OCI-LY1 (cell line): ENCODE results near the gene SPATA13.

Experiments used
- H2AFZ ChIP-seq: fragments of 200-600 bp; sonication (generic), shearing (Covaris generic); 2 replicates; pipeline ENCODE4 v1.6.0; 2014; ENCODE audit warnings: antibody characterized with exemption, mild to moderate bottlenecking, low read length
- H3F3A ChIP-seq: fragments of 200-600 bp; sonication (generic), shearing (Covaris generic); 2 replicates; pipeline ENCODE4 v1.6.0; 2014; ENCODE audit warnings: mild to moderate bottlenecking, antibody characterized with exemption, low read length, moderate library complexity; ENCODE audit not compliant: insufficient read depth
- H3K27ac ChIP-seq: fragments of 200-600 bp; sonication (generic); 2 replicates; pipeline ENCODE4 v1.5.1; 2014; ENCODE audit warnings: low read length, mixed run types, mild to moderate bottlenecking, low read depth; ENCODE audit not compliant: poor library complexity, severe bottlenecking
- H3K27me3 ChIP-seq: fragments of 200-600 bp; sonication (generic); 2 replicates; pipeline ENCODE4 v1.6.0; 2014; ENCODE audit warnings: antibody characterized with exemption, mild to moderate bottlenecking, low read length, moderate library complexity; ENCODE audit not compliant: insufficient read depth
- H3K36me3 ChIP-seq: fragments of 200-600 bp; sonication (generic); 2 replicates; pipeline ENCODE4 v1.6.1; 2014; ENCODE audit warnings: mild to moderate bottlenecking, antibody characterized with exemption, low read length, moderate library complexity, mixed read lengths; ENCODE audit not compliant: insufficient read depth
- H3K4me1 ChIP-seq: fragments of 200-600 bp; sonication (generic); 2 replicates; pipeline ENCODE4 v1.5.1; 2014; ENCODE audit warnings: mild to moderate bottlenecking, low read length, moderate library complexity; ENCODE audit not compliant: insufficient read depth, severe bottlenecking
- H3K4me2 ChIP-seq: fragments of 200-600 bp; sonication (generic), shearing (Covaris generic); 2 replicates; pipeline ENCODE4 v1.6.1; 2014; ENCODE audit warnings: low read length
- H3K4me3 ChIP-seq: fragments of 200-600 bp; sonication (generic); 2 replicates; pipeline ENCODE4 v1.5.1; 2014; ENCODE audit warnings: low read length, low read depth, mild to moderate bottlenecking, mixed read lengths; ENCODE audit not compliant: poor library complexity, severe bottlenecking
- H3K79me2 ChIP-seq: fragments of 200-600 bp; shearing (Covaris generic); 2 replicates; pipeline ENCODE4 v1.6.1; 2016; ENCODE audit warnings: mixed run types, low read length, mixed read lengths; ENCODE audit not compliant: insufficient read depth
- H3K9ac ChIP-seq: fragments of 200-600 bp; sonication (generic), shearing (Covaris generic); 2 replicates; pipeline ENCODE4 v1.6.1; 2014; ENCODE audit warnings: mild to moderate bottlenecking, low read length, mixed read lengths
- H3K9me2 ChIP-seq: fragments of 200-600 bp; sonication (generic), shearing (Covaris generic); 2 replicates; pipeline ENCODE4 v1.6.1; 2014; ENCODE audit warnings: low read depth, mild to moderate bottlenecking, low read length, mixed read lengths
- H3K9me3 ChIP-seq: fragments of 200-600 bp; shearing (Covaris generic); 2 replicates; pipeline ENCODE4 v1.6.1; 2014; ENCODE audit warnings: low read length, mixed read lengths
- H4K20me1 ChIP-seq: fragments of 200-600 bp; sonication (generic), shearing (Covaris generic); 2 replicates; pipeline ENCODE4 v1.6.0; 2016; ENCODE audit warnings: mild to moderate bottlenecking, low read length; ENCODE audit not compliant: insufficient read depth
- CTCF ChIP-seq: fragments of 200-600 bp; sonication (generic), shearing (Covaris generic); IDR thresholded peaks from 2 replicates; pipeline ENCODE4 v1.5.1; 2017; ENCODE audit warnings: mild to moderate bottlenecking, antibody characterized with exemption, low read length, moderate library complexity, mixed read lengths
- EZH2 ChIP-seq: fragments of 200-600 bp; sonication (generic), shearing (Covaris generic); IDR thresholded peaks from 2 replicates; pipeline ENCODE4 v1.8.0; 2017; ENCODE audit warnings: borderline replicate concordance, mixed run types, mild to moderate bottlenecking, antibody characterized with exemption, low read length, moderate library complexity, mixed read lengths

The SPATA13 gene

GRCh38 chr13:24276861-24277260 is 116.3 kb downstream of the SPATA13 start:
- Histone ChIP-seq H2AFZ (no peak overlapping the region), H3K9ac (no peak overlapping the region), H3K4me1 (no peaks in the 10 kb centered on the region), H3K36me3 (no peaks in the 10 kb centered on the region), H3K9me2 (no peaks in the 10 kb centered on the region), H3K27me3 (no peaks in the 10 kb centered on the region), H4K20me1 (no peaks in the 10 kb centered on the region), H3K4me2 (no peak overlapping the region), H3K4me3 (no peak overlapping the region), H3K79me2 (no peaks in the 10 kb centered on the region), H3K9me3 (no peaks in the 10 kb centered on the region), H3F3A (no peaks in the 10 kb centered on the region), H3K27ac (no peak overlapping the region)
- TF ChIP-seq CTCF, result no peak
- no peak for TF ChIP-seq EZH2

GRCh38 chr13:24277761-24278160 is 117.2 kb downstream of the SPATA13 start:
- no peaks in the 10 kb centered on the region for H4K20me1 ChIP-seq
- no peaks in the 10 kb centered on the region for H3K79me2 ChIP-seq
- H2AFZ ChIP-seq, result no peak overlapping the region
- no peaks in the 10 kb centered on the region for H3K36me3 ChIP-seq
- H3F3A ChIP-seq, result no peaks in the 10 kb centered on the region
- no peaks in the 10 kb centered on the region for H3K27me3 ChIP-seq
- H3K4me3 ChIP-seq, result no peak overlapping the region
- no peak overlapping the region for H3K27ac ChIP-seq
- H3K4me1 ChIP-seq, result no peaks in the 10 kb centered on the region
- H3K9me3 ChIP-seq, result no peaks in the 10 kb centered on the region
- no peaks in the 10 kb centered on the region for H3K9me2 ChIP-seq
- H3K4me2 ChIP-seq, result no peak overlapping the region
- TF ChIP-seq CTCF (no peak), EZH2 (no peak)
- no peak overlapping the region for H3K9ac ChIP-seq

DNA sequence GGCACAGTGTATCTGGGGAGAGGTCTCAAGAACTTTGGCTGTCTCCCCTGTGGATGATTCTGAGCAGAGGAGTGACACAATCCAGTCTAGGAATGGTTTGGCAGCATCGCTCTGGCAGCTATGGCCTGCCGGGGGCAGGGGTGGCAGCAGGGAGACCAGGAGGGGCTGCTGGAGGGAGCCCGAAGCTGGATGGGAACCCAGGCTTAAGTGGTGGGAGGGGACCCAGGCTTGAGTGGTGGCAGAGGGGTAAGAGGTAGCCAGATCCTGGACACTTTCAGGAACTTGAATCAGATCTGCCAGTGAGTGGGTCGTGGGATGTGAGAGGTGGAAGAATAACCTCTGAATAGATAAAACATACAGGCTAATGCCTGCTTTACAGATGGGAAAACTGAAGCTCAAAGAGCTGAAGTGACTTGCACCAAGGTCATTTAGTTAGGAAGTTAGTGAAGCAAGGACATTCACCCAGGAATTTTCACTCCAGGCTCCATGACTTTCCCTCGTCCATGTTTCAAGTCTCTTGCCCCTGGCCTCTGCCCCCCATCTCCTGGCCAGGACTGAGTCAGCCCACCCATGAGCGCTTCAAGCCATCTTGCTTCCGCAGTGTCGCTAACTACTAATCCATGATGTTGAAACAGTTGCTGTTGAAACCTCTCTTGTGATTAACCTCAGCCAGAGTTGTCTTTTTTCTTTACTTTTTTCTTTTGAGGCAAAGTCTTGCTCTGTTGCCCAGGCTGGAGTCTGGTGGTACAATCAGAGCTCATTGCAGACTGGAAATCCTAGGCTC is 119.0 kb downstream of the SPATA13 start:
- no peaks in the 10 kb centered on the region for H3K79me2 ChIP-seq
- no peak overlapping the region for H3K4me2 ChIP-seq
- H3K9me2 ChIP-seq, result no peaks in the 10 kb centered on the region
- H2AFZ ChIP-seq, result no peak overlapping the region
- TF ChIP-seq EZH2 (no peak), CTCF (no peak)
- H3K9me3 ChIP-seq, result no peaks in the 10 kb centered on the region
- no peaks in the 10 kb centered on the region for H3K27me3 ChIP-seq
- H3K36me3 ChIP-seq, result no peaks in the 10 kb centered on the region
- H4K20me1 ChIP-seq, result no peaks in the 10 kb centered on the region
- H3K9ac ChIP-seq, result no peak overlapping the region
- H3K4me1 ChIP-seq, result no peaks in the 10 kb centered on the region
- no peak overlapping the region for H3K27ac ChIP-seq
- H3K4me3 ChIP-seq, result no peak overlapping the region
- no peaks in the 10 kb centered on the region for H3F3A ChIP-seq
